Right ventricle myocardium inferior (tissue), 1 donor: ENCODE results near the gene KLHL40. TPM values are rescaled to one million over a fixed set of nuclear protein-coding genes. Genes with fewer than 3 reads are reported as not detected.
A peak's percentile ranks its signal among the peaks of the same experiment; 100 is the strongest.

Experiments
- ATAC-seq: fragments of 200-7000 bp; cut with Tn5 transposase; one replicate; pipeline ENCODE4 v1.9.1; 2020; ENCODE audit warnings: mild to moderate bottlenecking, moderate library complexity
- DNase-seq: peaks from one replicate; pipeline ENCODE4 v3.0.0; 2021; ENCODE audit errors: missing footprints
- intact Hi-C: fragments of 100-400 bp; cut with DNase I; formaldehyde crosslinking; loops from one replicate; pipeline ENCODE4 v1.11.0; 2022
- total RNA-seq: library from RNA; stranded (reverse); fragmentation: NEBNext Ultra II Directional; extraction: Animal tissue kit (Norgen Biotek cat#: 25700); gene quantifications from one replicate; pipeline ENCODE4 v1.2.1, GENCODE V29; 2021
- donor health status: DM: no; HTN: yes; CAD: no; lungs with severe emphysema.

KLHL40 gene
- total RNA-seq, 1 donor from 2014 or later, result not detected

DNA sequence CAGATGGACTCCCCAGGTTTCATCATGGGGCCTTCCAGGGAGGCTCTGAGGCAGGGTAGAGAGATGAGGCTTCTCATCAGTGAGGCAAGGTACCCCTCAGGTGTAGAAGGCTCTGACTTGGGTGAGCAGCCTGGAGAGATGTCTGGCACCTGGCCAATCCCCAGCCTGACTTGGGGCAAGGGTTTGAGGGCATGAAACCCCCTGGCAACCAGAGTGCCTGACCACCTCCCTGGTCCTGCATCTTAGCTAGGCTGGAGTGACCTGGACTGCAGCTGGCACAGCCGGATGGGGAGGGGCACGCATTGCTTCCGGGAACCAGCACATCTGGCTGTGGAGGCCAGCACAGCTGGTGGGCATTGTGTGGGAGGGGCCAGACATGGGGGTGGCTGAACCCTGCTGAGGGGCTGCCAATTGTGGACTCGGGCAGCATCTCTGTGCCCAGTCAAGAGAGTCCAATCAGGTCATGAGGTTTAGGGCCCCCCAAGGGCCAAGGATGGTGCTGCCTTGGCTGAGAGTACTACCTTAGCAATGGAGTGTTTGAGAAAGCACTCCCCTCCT lies 29.9 kb upstream of the KLHL40 start:
- DNase-seq (peak; percentile 74), ATAC-seq (no peak)
- intact Hi-C loops, result loop anchor here (2.0 kb wide), 1 partner anchor 89 kb away; no protein-coding TSS in a partner anchor

GRCh38 chr3:42655980-42656679 lies 29.2 kb upstream of the KLHL40 start:
- ATAC-seq (no peak), DNase-seq (no peak)
- intact Hi-C loops, result loop anchor here (2.0 kb wide), 1 partner anchor 89 kb away; no protein-coding TSS in a partner anchor

- ATAC-seq (no peak), DNase-seq (no peak)
- intact Hi-C loops, result no loop called here
Observed at GRCh38 chr3:42656680-42657610, 28.4 kb upstream of the KLHL40 start.

DNA sequence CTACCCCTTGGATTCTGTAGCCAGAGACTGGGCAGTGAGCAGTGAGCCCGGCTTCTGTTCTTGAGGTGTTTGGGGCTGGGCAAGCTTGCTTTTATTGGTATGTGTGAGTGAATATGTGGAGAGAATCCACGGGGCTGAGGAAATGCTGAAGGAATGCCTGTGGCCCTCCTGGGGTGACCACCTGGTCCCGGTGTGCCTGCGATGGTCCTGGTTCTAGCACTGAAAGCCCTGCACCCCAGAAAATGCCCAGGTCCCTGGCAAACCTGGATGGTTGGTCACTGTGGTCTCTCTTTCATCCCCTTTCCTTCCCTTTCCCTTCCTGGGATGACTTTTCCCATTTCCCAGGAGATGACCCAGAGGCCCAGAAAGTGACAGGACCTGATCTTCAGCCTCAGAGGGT lies 27.7 kb upstream of the KLHL40 start:
- intact Hi-C loops, result no loop called here

DNA sequence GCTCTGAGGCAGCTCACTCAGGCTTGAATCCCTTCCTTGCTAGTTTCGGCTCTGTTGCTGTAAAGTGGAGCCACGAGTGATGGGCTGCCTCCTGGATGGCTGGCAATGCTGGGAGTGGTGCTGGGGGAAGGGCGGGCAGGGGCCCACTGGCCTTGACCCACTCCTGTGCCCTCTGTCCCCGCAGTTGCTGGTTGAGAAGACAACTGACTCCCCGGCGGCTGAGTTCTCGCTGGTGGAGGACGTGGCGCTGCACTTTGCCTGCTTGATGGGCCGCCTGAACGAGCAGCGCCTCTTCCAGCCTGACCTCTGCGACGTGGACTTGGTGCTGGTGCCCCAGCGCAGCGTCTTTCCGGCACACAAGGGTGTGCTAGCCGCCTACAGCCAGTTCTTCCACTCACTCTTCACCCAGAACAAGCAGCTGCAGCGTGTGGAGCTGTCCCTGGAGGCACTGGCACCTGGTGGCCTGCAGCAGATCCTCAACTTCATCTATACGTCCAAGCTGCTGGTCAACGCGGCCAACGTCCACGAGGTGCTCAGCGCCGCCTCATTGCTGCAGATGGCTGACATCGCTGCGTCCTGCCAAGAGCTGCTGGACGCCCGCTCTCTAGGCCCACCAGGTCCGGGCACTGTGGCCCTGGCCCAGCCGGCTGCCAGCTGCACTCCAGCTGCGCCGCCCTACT lies 27.1 kb upstream of the KLHL40 start:
- DNase-seq (no peak), ATAC-seq (no peak)
- intact Hi-C loops, result no loop called here

More for the DNA sequence above, 27.7 kb upstream of the KLHL40 start:
- no peak for DNase-seq
- no peak for ATAC-seq

GRCh38 chr3:42658771-42659390 lies 26.5 kb upstream of the KLHL40 start:
- DNase-seq (no peak), ATAC-seq (no peak)
- intact Hi-C loops, result no loop called here

DNA sequence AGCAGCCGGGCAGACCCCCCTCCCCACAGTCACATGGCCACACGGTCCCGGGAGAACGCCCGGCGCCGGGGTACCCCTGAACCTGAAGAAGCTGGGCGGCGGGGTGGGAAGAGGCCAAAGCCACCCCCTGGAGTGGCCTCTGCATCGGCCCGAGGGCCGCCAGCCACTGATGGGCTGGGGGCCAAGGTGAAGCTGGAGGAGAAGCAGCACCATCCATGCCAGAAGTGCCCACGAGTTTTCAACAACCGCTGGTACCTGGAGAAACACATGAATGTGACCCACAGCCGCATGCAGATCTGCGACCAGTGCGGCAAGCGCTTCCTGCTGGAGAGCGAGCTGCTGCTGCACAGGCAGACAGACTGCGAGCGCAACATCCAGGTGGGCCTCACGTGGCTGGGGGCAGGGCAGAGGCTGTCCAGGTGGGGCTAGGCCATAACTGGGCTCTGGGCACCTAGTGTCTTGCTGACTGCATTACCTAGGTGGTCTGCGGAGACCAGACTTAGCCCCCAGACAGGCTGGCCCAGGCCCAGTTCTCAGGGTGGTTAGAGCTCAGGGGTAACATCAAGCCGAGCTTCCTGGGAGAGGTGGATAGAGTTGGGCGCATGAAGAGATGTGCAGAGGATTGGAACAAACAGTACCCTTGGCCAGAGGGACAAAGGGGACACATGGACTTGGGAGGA lies 25.7 kb upstream of the KLHL40 start:
- intact Hi-C loops, result no loop called here
- DNase-seq (no peak), ATAC-seq (no peak)

DNA sequence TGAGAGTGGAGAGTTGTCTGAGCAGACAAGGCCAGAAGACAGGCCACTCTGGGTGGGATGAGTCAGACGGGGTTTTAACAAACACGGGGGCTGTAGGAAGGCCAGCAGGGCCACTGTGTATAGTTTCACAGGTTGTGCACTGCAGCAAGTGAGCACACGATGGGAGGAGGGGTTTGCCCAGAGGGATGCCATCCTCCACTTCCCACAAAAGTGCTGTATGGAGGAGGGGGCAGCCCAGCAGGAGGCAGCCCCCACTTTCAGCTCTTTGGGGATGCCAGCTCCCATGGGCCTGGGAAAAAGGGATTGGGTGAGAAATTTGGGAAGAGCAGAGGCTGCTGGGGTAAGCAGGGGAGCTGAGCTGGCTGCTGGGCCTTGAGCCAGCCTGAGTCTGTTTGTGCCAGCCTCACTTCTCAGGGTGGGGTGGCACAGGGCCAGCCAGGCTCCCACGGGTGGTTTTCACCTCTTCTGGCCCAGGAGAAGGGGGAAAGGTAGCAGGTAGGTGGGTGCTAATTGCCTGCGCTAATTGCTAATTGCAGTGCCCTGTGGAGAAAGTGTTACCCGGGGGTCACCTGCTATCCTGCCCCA lies 25.1 kb upstream of the KLHL40 start:
- intact Hi-C loops, result no loop called here
- DNase-seq, result no peak
- no peak for ATAC-seq

DNA sequence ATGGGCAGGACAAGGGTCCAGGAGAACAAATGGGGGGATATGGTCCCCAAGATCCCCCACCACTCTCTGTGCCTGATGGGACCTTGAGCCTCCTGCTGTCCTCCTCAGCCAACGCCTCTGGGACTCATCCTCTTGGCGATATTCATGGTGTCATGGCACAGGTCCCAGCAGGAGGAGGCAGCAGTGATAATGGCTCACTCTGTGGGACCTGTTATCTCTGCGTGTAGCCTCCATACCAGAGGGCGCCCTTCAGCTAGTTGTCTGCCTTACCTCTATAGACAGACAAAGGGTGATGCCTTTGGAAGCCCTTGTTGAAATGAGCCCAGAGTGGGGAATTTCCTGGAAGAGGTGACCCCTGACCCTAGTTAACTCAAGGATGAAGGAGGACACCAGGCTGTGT lies 24.4 kb upstream of the KLHL40 start:
- DNase-seq (no peak), ATAC-seq (peak; percentile 27)
- intact Hi-C loops, result no loop called here

- no peak for DNase-seq
- intact Hi-C loops, result no loop called here
- no peak for ATAC-seq
Observed at GRCh38 chr3:42661593-42662022, 23.7 kb upstream of the KLHL40 start.

DNA sequence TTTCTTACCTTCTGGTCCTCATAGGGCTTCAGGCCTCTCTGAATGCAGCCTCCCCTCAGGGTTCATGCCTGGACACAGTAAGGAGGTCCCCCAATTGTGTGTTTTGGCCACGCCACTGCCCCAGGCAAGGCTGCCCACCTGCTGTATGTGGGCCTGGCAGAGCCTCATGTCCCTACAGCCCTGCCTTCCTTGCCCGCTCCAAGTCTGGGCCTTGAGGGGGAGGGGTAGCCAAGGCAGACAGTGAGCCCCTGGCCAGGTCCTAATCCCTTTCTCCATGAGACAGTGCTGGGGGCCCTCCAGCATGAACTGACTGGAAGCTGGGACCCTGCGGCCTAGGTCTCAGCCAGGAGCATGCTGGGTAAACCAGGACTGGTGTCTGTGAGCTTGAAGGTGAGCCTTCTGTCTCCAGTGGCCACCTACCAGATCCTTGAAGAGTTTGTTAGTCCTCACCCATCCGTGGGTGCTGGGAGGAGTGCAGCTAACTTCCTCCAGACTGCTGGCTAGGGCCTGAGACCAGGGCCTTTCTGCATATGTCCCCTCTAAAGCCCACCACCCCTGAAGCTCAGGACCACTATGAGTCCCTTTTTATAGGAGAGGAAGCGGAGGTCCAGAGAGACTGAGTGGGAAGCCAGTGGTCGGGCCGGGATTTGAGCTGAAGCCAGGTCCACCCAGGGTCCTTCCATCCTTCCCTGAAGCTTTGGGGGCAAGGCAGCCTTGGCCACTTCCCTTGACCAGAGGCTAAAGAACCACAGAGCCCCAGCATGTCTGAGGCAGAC lies 23.1 kb upstream of the KLHL40 start:
- ATAC-seq (no peak), DNase-seq (no peak)
- intact Hi-C loops, result no loop called here

GRCh38 chr3:42662813-42663535 lies 22.4 kb upstream of the KLHL40 start:
- intact Hi-C loops, result no loop called here
- DNase-seq, result no peak
- ATAC-seq, result no peak

DNA sequence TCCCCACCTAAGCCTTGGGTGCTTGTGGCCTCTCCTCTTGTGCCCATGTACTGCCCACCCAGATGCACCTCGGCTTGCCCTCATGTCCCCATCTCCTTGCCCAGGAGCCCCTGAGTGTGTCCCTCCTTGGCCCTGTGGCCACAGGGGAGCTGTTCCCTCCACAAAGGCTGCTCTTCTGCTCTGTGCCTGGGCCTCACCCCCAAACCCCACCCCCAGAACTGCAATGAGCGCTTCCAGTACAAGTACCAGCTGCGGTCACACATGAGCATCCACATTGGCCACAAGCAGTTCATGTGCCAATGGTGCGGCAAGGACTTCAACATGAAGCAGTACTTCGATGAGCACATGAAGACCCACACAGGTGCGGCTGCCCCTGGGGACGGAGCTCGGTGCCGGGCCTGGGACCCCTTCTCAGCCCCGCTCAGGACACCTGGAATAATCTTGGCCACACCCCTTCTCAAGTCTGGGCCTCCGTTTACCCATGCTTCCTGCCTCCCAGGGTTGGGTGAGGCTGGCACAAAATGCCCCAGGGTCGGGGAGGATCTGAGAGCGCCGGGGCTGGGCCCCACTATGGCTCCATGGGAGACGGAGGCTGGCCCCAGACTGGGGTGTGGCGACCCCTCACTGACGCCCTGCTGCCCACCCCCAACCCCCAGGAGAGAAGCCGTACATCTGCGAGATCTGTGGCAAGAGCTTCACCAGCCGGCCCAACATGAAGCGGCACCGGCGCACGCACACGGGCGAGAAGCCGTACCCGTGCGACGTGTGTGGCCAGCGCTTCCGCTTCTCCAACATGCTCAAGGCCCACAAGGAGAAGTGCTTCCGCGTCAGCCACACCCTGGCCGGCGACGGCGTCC lies 21.5 kb upstream of the KLHL40 start:
- DNase-seq (no peak), ATAC-seq (no peak)
- intact Hi-C loops, result no loop called here

DNA sequence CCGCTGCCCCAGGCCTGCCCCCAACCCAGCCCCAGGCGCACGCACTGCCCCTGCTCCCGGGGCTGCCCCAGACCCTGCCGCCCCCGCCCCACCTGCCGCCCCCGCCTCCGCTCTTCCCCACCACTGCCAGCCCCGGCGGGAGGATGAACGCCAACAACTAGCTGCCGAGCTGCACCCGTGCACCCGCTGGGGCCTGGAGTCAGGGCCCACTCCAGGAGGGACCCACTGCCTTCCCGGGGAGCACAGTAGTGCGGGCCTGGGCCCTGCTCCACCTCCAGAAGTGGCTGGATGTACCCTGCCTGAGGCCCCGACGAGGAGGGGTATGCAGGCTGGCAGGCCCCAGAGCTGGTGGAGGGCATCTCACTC lies 20.9 kb upstream of the KLHL40 start:
- no peak for ATAC-seq
- intact Hi-C loops, result no loop called here

DNA sequence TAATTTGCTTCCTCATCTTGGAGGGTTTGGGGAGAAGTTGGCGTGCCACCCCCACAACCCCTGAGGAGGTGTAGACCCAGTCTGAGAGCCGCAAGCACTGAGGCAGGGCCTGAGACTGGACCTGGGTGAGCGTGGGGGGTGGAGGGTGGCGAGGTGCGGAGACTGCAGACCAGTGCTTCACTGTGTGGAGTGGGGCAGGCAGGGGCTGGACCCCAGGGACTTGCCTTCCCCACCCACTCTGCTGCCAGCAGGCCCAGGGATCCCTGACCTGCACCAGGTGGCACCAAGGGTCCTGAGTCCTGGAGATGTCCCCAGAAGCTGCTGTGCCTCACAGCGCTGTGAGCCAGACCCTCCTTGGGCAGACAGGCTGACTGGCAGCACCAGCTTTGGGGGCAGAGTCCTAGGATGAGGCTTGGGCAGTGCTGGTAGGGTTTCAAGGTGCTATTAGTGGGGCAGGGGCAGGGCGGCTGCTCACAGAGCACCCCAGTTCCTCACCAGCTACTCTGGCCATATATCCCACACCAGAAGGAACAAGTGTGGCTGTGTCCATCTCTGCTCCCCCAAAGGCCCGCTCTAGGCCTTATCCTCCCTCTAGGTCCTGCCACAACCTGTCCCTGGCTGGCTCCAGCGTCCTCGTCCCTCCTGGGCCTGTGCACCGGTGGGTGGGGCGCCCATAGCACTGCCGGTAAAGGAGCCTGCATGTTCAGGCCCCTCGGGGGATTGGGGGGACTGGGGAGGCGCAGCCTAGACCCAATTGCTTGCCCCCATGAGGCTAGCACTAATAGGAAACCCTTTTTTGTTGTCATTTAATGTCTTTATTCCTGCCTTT lies 20.1 kb upstream of the KLHL40 start:
- ATAC-seq (no peak), DNase-seq (no peak)
- intact Hi-C loops, result no loop called here

More for the DNA sequence above, 20.9 kb upstream of the KLHL40 start:
- no peak for DNase-seq
